Testis (tissue), 3 donors: ENCODE data around the gene SEC22A. TPM values are rescaled to one million over a fixed set of nuclear protein-coding genes. Genes with fewer than 3 reads are reported as not detected.

ENCODE experiments used
- DNase-seq: peaks from one replicate; pipeline ENCODE4 v3.0.0-alpha.2; 2019
- H3K27ac ChIP-seq, 2 donors: fragments of 200-600 bp; sonication (generic); one replicate each; pipeline ENCODE4 v1.5.1; 2019
- H3K27me3 ChIP-seq: fragments of 200-600 bp; sonication (generic); one replicate; pipeline ENCODE4 v1.5.1; 2019
- H3K36me3 ChIP-seq: fragments of 200-600 bp; sonication (generic); one replicate; pipeline ENCODE4 v1.5.1; 2017; ENCODE audit warnings: low read depth; ENCODE audit errors: missing control alignments
- H3K4me1 ChIP-seq: fragments of 200-600 bp; sonication (generic); one replicate; pipeline ENCODE4 v1.5.1; 2019
- H3K4me3 ChIP-seq, 2 donors: fragments of 200-600 bp; sonication (generic); one replicate each; pipeline ENCODE4 v1.5.1; 2017 to 2019
- H3K9me3 ChIP-seq: fragments of 200-600 bp; sonication (generic); one replicate; pipeline ENCODE4 v1.5.1; 2017
- CTCF ChIP-seq, 3 experiments: fragments of 450-650 bp in 2 of 3; fragments of 200-600 bp in 1 of 3; sonication (generic) in 1 of 3; IDR thresholded peaks; one replicate each; pipeline ENCODE4 v1.5.1; 2016 to 2019; ENCODE audit warnings: antibody characterized with exemption in 3 of 3, mild to moderate bottlenecking in 2 of 3, moderate library complexity in 1 of 3
- POLR2A ChIP-seq: fragments of 450-650 bp; IDR thresholded peaks from one replicate; pipeline ENCODE4 v1.6.1; 2017; ENCODE audit warnings: antibody characterized with exemption, mild to moderate bottlenecking, moderate library complexity
- WGBS, 2 donors: methylation state at CpG; one replicate each; pipeline ENCODE4 v1.1.5; 2018; 5-methylcytosine and 5-hydroxymethylcytosine counted together
- intact Hi-C: fragments of 100-400 bp; cut with DNase I; formaldehyde crosslinking; loops from one replicate; pipeline ENCODE4 v1.15.1; 2023; ENCODE audit warnings: low total_unique reads
- polyA plus RNA-seq: library from polyadenylated mRNA; stranded (reverse); fragments of 350-450 nt; fragmentation: Illumina TruSeq; extraction: RNeasy Lipid Tissue Mini Kit (QIAGEN cat#74804); gene quantifications from one replicate; pipeline ENCODE4 v1.2.3, GENCODE V29; 2014; ENCODE audit warnings: low read depth, low replicate concordance; ENCODE audit not compliant: insufficient read depth
- total RNA-seq, 2 donors: library from RNA; depleted of rRNA; stranded (reverse); fragments of >200 nt; gene quantifications; one replicate each; pipeline ENCODE4 v1.2.3, GENCODE V29; 2016

SEC22A gene
- total and polyA plus RNA-seq, 3 donors from 2014 or later = 52.0 to 59.6 (median 58.8) TPM

DNA sequence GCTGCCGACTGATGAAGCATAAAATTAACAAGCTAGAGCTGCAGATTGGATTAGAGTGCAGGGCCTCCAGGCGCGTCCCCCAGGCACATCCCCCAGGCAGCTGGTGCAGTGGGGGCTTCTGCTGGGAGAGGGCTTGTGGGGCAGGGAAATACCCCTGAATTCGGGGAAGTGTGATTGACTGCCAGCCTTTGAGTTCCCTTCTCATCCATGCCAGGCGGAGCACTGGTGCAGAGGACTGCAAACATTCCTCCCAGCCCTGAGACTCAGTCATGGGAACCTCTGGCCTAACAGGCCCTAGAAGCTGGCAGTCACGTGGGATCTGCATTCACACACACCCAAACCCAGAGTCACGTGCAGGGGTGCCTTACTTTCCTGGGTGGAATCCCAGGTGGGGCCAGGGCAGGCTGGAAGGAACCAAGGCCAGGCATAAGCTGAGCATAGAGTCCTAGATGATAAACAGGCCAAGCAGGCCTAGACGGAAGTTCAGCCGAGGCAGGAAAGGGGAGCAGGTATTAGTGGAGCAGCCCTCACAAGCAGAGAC, 46.2 kb upstream of the SEC22A start:
- DNase-seq = no peak
- 77 to 78% methylated on average over 8 to 9 of the region's 9 CpGs for WGBS, 2 donors
- Histone ChIP-seq H3K4me1 (peaks cover 9% of the 10 kb centered on the region), H3K9me3 (no peaks in the 10 kb centered on the region), H3K4me3 (no peak overlapping the region), H3K27me3 (no peaks in the 10 kb centered on the region), H3K36me3 (no peaks in the 10 kb centered on the region), H3K27ac (no peak overlapping the region)
- TF ChIP-seq POLR2A = no peak
- TF ChIP-seq CTCF (IDR thresholded peaks at IDR 0.05) = no peak
- intact Hi-C loops = no loop called here

DNA sequence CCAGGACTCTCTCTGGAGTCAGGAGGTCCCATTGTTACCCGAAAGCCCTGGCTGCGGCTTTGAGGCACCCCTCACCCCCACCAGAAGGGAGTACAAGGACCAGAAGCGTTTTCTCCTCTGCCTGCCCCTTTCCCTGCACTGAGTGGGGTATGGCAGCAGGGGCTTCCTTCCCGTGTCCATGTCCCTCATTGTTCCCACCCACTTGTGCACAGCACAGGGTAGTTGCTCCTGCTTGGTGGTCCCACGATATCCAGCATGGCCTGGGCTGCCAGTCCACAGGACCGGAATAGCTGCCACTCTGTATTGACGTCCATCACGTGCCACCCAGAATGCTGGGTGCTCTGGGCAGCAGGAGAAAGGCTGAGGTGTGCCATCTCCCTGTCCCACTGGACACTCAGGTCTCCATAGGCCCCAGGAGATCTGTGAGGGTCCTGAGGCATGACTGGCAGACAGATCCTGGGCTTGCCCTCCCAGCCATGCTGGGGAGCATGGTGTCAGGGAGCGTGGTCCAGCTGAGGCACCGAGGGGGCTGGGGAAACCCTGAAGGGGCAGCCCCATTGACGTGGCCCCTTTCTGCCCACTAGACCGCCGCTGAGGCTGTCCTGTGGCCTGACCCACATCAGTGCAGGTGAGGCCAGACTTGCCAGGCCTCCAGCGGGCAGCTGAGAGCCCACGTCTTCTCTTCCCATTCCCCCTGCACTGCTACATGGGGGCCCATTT, 45.3 kb upstream of the SEC22A start:
- Histone ChIP-seq H3K36me3 (no peaks in the 10 kb centered on the region), H3K4me1 (peaks cover 9% of the 10 kb centered on the region), H3K9me3 (no peaks in the 10 kb centered on the region)

DNA sequence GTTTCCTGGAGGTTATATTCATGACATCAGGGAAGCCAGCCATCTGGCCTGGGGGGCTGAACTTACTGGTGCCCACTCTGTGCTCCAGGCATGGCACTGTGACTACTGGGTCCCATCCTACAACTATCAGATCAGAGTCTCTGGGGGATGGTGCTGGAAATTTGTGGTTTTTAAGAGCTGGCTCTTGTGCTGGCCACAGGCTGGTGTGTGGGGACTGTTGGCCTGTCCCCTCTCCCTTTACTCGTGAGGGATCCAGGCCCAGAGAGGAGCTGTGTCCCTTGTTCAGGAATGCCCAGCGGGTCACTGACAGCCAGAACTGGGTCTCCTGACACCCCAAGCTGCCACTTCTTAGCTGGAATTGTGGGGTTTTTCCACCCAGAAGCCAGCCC, 44.5 kb upstream of the SEC22A start:
- DNase-seq = no peak
- H3K36me3 ChIP-seq = no peaks in the 10 kb centered on the region
- H3K9me3 ChIP-seq = no peaks in the 10 kb centered on the region
- WGBS, 2 donors = 94 to 100% methylated on average over 1 to 2 of the region's 2 CpGs
- H3K4me3 ChIP-seq = no peak overlapping the region
- H3K27ac ChIP-seq = no peak overlapping the region
- H3K4me1 ChIP-seq = peaks cover 9% of the 10 kb centered on the region
- H3K27me3 ChIP-seq = no peaks in the 10 kb centered on the region
- TF ChIP-seq POLR2A (no peak), CTCF (IDR thresholded peaks at IDR 0.05) (no peak)
- intact Hi-C loops = no loop called here

More for the DNA sequence above, 45.3 kb upstream of the SEC22A start:
- Histone ChIP-seq H3K27me3 (no peaks in the 10 kb centered on the region), H3K27ac (no peak overlapping the region), H3K4me3 (no peak overlapping the region)
- WGBS, 2 donors = 87 to 95% methylated on average over 7 to 15 of the region's 15 CpGs
- TF ChIP-seq POLR2A (no peak), CTCF (IDR thresholded peaks at IDR 0.05) (no peak)
- no peak for DNase-seq
- intact Hi-C loops = no loop called here

- Histone ChIP-seq H3K27ac (no peak overlapping the region), H3K4me3 (no peak overlapping the region), H3K9me3 (no peaks in the 10 kb centered on the region), H3K27me3 (no peaks in the 10 kb centered on the region), H3K4me1 (peaks cover 9% of the 10 kb centered on the region), H3K36me3 (no peaks in the 10 kb centered on the region)
- WGBS, 2 donors = 83 to 87% methylated on average over 4 of the region's 4 CpGs
- DNase-seq = no peak
- intact Hi-C loops = no loop called here
- TF ChIP-seq POLR2A = no peak
- no peak for TF ChIP-seq CTCF (IDR thresholded peaks at IDR 0.05)
Observed at GRCh38 chr3:123157598-123158287, 44.0 kb upstream of the SEC22A start.
